ENCODE data around the gene KRTAP4-2.
"Not testable (repeated sequence)": the region's sequence is repeated elsewhere in the genome, so short reads cannot be mapped to it uniquely, and the experiment has no call there.

Gene KRTAP4-2

DNA sequence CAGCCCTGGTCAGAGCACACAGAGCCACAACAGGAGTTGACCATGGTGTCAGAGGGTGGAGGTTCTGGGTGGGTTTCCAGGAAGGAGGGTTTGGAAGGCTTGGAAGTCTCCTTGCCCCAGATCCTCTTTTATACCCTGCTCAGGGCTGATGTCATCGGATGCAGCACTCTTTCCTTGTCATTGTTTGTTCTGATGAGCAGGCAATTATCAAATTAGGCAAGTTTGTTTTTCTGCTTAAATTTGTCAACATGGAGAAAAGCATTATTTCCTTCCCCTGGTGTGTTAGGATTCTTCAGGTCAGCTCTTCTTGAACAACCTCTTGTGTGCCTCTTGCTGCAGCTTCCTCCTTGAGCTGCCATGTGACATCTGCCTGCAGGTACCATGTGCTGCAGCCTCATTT is 17.4 kb downstream of the KRTAP4-2 start, which contains the start of gene KRTAP4-4:
KRTAP4-4 (minus strand) TSS at position 101 of the 400 bp plus-strand sequence; CDS start at position 44, 57 bp downstream.
- DNase-seq (ENCODE audit: low read depth): no peak

GRCh38 chr17:41160190-41160589 is 17.8 kb downstream of the KRTAP4-2 start:
- DNase-seq (ENCODE audit: low read depth): not testable (repeated sequence)

DNA sequence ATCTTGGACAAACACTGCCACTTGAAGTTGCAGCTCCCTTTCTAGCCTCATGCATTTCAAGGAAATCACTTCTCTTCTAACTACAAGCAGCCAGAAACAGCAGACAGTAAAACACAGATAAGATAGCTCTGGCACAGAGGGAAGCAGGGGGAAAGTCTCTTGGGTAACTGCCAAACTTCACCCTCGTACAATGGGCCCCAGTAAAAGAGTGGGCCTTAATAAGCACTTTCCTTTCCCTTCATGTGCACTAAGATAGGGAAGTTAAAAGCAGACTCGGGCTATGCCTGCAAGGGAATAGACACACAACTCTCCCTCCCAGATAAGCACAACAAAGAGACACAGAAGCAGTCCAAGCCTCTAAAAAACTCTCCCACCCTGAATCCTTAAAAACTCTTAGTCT is 24.2 kb downstream of the KRTAP4-2 start:
- DNase-seq (ENCODE audit: low read depth): peak; percentile 30

DNA sequence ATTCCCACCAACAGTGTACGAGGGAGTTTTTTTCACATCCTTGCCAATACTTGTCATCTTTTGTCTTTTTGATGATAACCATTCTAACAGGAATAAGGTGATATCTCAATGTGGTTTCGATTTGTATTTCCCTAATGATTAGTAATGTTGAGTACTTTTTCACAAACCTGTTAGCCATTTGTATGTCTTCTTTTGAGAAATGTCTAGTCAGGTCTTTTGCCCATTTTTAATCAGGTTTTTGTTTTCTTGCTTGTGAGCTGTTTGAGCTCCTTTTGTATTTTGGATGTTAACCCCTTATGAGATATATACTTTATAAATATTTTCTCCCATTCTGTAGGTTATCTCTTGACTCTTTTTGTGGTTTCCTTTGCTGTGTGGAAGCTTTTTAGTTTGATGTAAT is 26.5 kb downstream of the KRTAP4-2 start:
- DNase-seq (ENCODE audit: low read depth): no peak

GRCh38 chr17:41150026-41150425 is 28.0 kb downstream of the KRTAP4-2 start:
- no peak for DNase-seq (ENCODE audit: low read depth)

GRCh38 chr17:41149652-41149985 is 28.4 kb downstream of the KRTAP4-2 start, which contains the start of gene KRTAP4-5:
Gene KRTAP4-5 (minus strand): TSS chr17:41149825. CDS start chr17:41149767, 58 bp downstream.
- no peak for DNase-seq (ENCODE audit: low read depth)

DNA sequence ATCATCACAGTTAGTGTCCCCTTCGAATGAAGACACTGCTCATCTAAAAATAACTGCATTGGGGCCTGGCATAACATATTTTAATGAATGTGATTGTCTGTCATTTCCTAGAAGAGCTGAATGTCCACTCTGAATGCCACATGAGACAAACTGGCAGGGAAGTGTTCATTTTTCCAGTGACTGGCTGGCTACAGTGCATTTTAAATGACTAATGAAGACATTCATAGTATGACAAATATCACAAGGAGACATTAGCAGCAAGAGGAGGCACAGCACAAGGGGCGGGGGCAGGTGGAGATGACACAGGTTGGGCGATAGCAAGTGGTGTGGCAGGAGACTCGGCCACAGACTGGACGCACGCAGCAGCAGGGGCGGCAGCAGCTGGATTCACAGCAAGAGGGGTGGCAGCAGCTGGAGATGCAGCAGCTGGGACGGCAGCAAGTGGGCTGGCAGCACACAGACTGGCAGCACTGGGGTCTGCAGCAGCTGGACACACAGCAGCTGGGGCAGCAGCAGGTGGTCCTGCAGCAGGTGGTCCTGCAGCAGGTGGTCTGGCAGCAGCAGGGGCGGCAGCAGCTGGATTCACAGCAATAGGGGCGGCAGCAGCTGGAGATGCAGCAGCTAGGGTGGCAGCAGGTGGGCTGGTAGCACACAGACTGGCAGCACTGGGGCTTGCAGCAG is 28.9 kb downstream of the KRTAP4-2 start:
- DNase-seq (ENCODE audit: low read depth): not testable (repeated sequence)

- DNase-seq (ENCODE audit: low read depth): no peak
These were observed 30.4 kb downstream of the KRTAP4-2 start for GRCh38 chr17:41147531-41148204.

DNA sequence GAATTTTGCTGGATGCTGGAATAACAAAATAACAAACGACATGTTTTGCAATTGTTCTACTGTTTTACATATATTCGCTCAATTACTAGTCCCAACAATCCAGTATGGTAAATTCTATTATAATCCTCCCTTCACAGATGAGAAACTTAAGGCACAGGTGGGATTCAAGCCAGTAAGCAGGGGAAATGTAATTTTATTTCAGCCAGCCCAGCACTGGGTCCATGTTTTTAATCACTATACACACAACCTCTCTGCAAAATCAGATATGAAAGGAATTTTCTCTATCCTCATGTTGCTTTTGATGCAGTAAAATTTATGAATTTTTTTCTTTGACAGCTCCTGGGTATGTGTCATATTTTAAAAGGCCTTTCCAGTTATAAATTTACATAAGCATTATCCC is 32.8 kb downstream of the KRTAP4-2 start:
- no peak for DNase-seq (ENCODE audit: low read depth)

GRCh38 chr17:41144846-41145245 is 33.2 kb downstream of the KRTAP4-2 start:
- no peak for DNase-seq (ENCODE audit: low read depth)

GRCh38 chr17:41141361-41141760 is 36.7 kb downstream of the KRTAP4-2 start:
- no peak for DNase-seq (ENCODE audit: low read depth)

GRCh38 chr17:41140360-41141131 is 37.5 kb downstream of the KRTAP4-2 start, which contains the start of gene KRTAP4-6:
Gene KRTAP4-6 (minus strand): TSS chr17:41140544. CDS start chr17:41140487, 57 bp downstream.
- DNase-seq (ENCODE audit: low read depth): no peak

- not testable (repeated sequence) for DNase-seq (ENCODE audit: low read depth)
These were observed 38.2 kb downstream of the KRTAP4-2 start for GRCh38 chr17:41139865-41140264.

DNA sequence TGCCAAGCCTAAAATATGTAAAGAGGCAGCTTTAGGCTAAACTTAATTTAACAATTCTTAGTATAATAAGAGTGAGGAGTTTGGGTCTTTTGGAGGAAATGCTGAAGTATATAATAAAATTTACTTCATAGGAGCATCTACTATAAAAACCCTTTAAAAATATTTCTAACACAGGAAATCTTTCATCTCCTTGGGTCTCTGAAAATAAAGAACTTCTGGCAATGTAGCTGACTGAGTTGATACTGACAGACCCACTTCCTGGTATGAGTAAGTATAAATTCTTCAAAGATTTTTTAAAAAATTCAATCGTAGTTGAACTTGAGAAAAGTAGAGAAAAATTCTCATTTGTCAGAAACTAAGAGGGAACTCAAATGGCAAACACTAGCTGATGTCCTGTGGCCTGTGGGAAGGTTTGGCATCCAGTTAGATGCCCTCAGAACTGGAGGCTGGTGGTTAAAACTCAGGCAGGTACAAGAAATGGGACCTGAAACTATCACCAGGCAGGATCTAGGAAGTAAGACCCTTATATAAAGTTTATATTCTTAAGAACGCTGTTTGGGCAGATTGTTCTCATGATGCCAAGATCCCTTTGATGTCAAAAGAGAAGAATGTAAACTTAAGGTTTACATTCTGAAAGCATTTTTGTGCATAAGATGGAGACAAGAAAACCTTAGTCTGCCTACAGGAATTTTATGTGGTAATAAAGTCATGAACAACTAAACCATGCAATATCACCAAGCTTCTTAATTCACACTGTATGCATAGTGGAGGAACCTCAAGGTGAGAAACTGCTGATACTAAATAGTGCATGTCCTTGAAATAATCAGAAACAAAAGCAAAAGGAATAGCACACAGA is 43.9 kb downstream of the KRTAP4-2 start:
- no peak for DNase-seq (ENCODE audit: low read depth)

DNA sequence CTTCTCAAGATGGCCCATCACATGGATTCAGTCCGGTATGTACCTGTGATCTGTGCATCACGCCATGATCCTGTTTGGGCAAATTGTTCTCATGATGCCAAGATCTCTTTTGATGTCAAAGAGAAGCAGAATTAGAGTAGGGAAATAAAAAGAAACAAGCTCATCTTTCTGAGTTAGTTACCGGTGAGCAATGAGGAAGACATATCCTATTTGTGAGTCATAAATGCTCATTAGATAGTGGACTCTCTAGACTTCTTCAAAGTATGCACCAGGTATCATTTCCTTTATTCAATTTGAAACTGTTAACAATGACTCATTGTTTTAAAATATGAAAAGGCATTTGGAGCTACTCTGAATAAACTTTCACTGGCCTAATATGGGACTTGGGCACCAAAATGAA is 46.0 kb downstream of the KRTAP4-2 start:
- DNase-seq (ENCODE audit: low read depth): no peak

All from CMK (cell line).